IMR-90 (cell line): Measurements from ENCODE around the gene CBX3. TPM values are rescaled to one million over a fixed set of nuclear protein-coding genes. Genes with fewer than 3 reads are reported as not detected.

ENCODE experiments used
- ATAC-seq: fragments of 200-7000 bp; cut with Tn5 transposase; 2 replicates; pipeline ENCODE4 v1.9.1; 2020; ENCODE audit warnings: low read depth, mild to moderate bottlenecking, moderate library complexity
- BruUV-seq: library from RNA; stranded (reverse); fragments of 400-500 nt; replicated peaks from 2 replicates; lab custom pipeline; 2021; lab: Mats Ljungman, UMichigan
- CTCF ChIA-PET: fragments of 300-600 bp; formaldehyde crosslinking; extraction: SDS; loops from one replicate; lab custom pipeline; 2021; ENCODE audit warnings: antibody characterized with exemption; lab: Yijun Ruan, JAX
- POLR2A ChIA-PET: fragments of 300-600 bp; sonication (Branson Sonifier 250); formaldehyde crosslinking; loops from one replicate; lab custom pipeline; 2022; ENCODE audit warnings: antibody characterized with exemption; ENCODE audit not compliant: unreplicated experiment; lab: Charles Lee
- DNase-seq: peaks from one replicate; pipeline ENCODE4 v3.0.0; 2013
- H2AFZ ChIP-seq: replicated peaks from 2 replicates; pipeline ENCODE3; 2013; ENCODE audit warnings: low read length, mild to moderate bottlenecking; ENCODE audit not compliant: poor library complexity
- H2AK5ac ChIP-seq: 2 replicates; pipeline ENCODE4 v1.6.1; 2013; ENCODE audit warnings: low read depth, low read length, inconsistent platforms
- H2AK9ac ChIP-seq: replicated peaks from 2 replicates; pipeline ENCODE3; 2013; ENCODE audit warnings: mild to moderate bottlenecking, low read depth, low read length, moderate library complexity; ENCODE audit not compliant: poor library complexity
- H2BK120ac ChIP-seq: 2 replicates; pipeline ENCODE4 v1.6.1; 2013; ENCODE audit warnings: low read depth, low read length, inconsistent platforms
- H2BK15ac ChIP-seq: 3 replicates; pipeline ENCODE4 v1.6.1; 2013; ENCODE audit warnings: low read depth, low read length, inconsistent platforms
- H2BK20ac ChIP-seq: 2 replicates; pipeline ENCODE4 v1.6.1; 2013; ENCODE audit warnings: low read depth, mild to moderate bottlenecking, inconsistent platforms, low read length, moderate library complexity
- H2BK5ac ChIP-seq: 2 replicates; pipeline ENCODE4 v1.6.1; 2013; ENCODE audit warnings: mild to moderate bottlenecking, low read depth, low read length, inconsistent platforms; ENCODE audit not compliant: poor library complexity, severe bottlenecking
- H3K14ac ChIP-seq: replicated peaks from 2 replicates; pipeline ENCODE4 v1.6.1; 2013; ENCODE audit warnings: low read depth, low read length, inconsistent platforms
- H3K18ac ChIP-seq: 2 replicates; pipeline ENCODE4 v1.6.1; 2013; ENCODE audit warnings: low read depth, low read length, control low read depth
- H3K23ac ChIP-seq: 2 replicates; pipeline ENCODE4 v1.6.1; 2013; ENCODE audit warnings: low read depth, low read length, inconsistent platforms
- H3K27ac ChIP-seq: 2 replicates; pipeline ENCODE4 v1.5.1; 2013; ENCODE audit warnings: mild to moderate bottlenecking, control low read depth, low read length; ENCODE audit not compliant: insufficient read depth
- H3K27me3 ChIP-seq: 2 replicates; pipeline ENCODE4 v1.6.1; 2013; ENCODE audit warnings: low read length; ENCODE audit not compliant: control insufficient read depth, insufficient read depth
- H3K36me3 ChIP-seq: 2 replicates; pipeline ENCODE4 v1.6.1; 2013; ENCODE audit warnings: low read length, mixed read lengths; ENCODE audit not compliant: control insufficient read depth, insufficient read depth
- H3K4ac ChIP-seq: 2 replicates; pipeline ENCODE4 v1.6.1; 2013; ENCODE audit warnings: low read depth, low read length, inconsistent platforms
- H3K4me1 ChIP-seq: 2 replicates; pipeline ENCODE4 v1.6.1; 2013; ENCODE audit warnings: low read length, mixed read lengths; ENCODE audit not compliant: control insufficient read depth, insufficient read depth
- H3K4me2 ChIP-seq: 2 replicates; pipeline ENCODE4 v1.6.1; 2013; ENCODE audit warnings: low read depth, mild to moderate bottlenecking, control low read depth, low read length, moderate library complexity
- H3K4me3 ChIP-seq: 2 replicates; pipeline ENCODE4 v1.5.1; 2013; ENCODE audit warnings: low read depth, mild to moderate bottlenecking, control low read depth, low read length, moderate library complexity; ENCODE audit not compliant: insufficient read depth
- H3K56ac ChIP-seq: 2 replicates; pipeline ENCODE4 v1.6.1; 2013; ENCODE audit warnings: low read length, inconsistent platforms; ENCODE audit not compliant: insufficient read depth; ENCODE audit errors: extremely low read depth
- H3K79me1 ChIP-seq, 2 experiments: 2 replicates each; pipeline ENCODE4 v1.6.1; 2013; ENCODE audit warnings: low read length in 2 of 2, inconsistent platforms in 1 of 2, low read depth in 1 of 2
- H3K9ac ChIP-seq: 2 replicates; pipeline ENCODE4 v1.6.1; 2013; ENCODE audit warnings: low read depth, low read length, control low read depth
- H3K9me1 ChIP-seq: 2 replicates; pipeline ENCODE4 v1.6.1; 2013; ENCODE audit warnings: low read length, inconsistent platforms; ENCODE audit not compliant: insufficient read depth
- H3K9me3 ChIP-seq: 2 replicates; pipeline ENCODE4 v1.6.1; 2013; ENCODE audit warnings: low read length; ENCODE audit not compliant: control insufficient read depth, insufficient read depth
- H4K20me1 ChIP-seq: 2 replicates; pipeline ENCODE4 v1.6.1; 2013; ENCODE audit warnings: low read length, inconsistent platforms; ENCODE audit not compliant: insufficient read depth
- H4K5ac ChIP-seq: 2 replicates; pipeline ENCODE4 v1.6.1; 2013; ENCODE audit warnings: mild to moderate bottlenecking, low read depth, low read length, control low read depth
- H4K8ac ChIP-seq, 2 experiments: 2 replicates each; pipeline ENCODE4 v1.6.1; 2013; ENCODE audit warnings: low read depth in 2 of 2, low read length in 2 of 2, control low read depth in 1 of 2, inconsistent platforms in 1 of 2
- H4K91ac ChIP-seq: 2 replicates; pipeline ENCODE4 v1.6.1; 2013; ENCODE audit warnings: low read depth, low read length, inconsistent platforms; ENCODE audit not compliant: insufficient read depth
- ELK1 ChIP-seq: fragments of 150-350 bp; IDR thresholded peaks from 2 replicates; pipeline ENCODE4 v1.6.1; 2016; ENCODE audit warnings: low read depth, mild to moderate bottlenecking, low read length, moderate library complexity, borderline replicate concordance
- MAZ ChIP-seq: IDR thresholded peaks from 2 replicates; pipeline ENCODE4 v1.6.1; 2012; ENCODE audit warnings: low read depth, mild to moderate bottlenecking, low read length, improper control_type of control experiment, moderate library complexity, borderline replicate concordance
- MXI1 ChIP-seq: IDR thresholded peaks from 2 replicates; pipeline ENCODE4 v1.6.1; 2012; ENCODE audit warnings: low read depth, mild to moderate bottlenecking, low read length, moderate library complexity, borderline replicate concordance
- RCOR1 ChIP-seq: IDR thresholded peaks from 2 replicates; pipeline ENCODE4 v1.6.1; 2012; ENCODE audit warnings: mild to moderate bottlenecking, low read length, improper control_type of control experiment; ENCODE audit not compliant: insufficient replicate concordance
- RFX5 ChIP-seq: IDR thresholded peaks from 2 replicates; pipeline ENCODE4 v1.8.0; 2012; ENCODE audit warnings: low read depth, mild to moderate bottlenecking, low read length, moderate library complexity
- WGBS, 2 experiments: methylation state at CpG; one replicate each; pipeline versions ENCODE4 v1.1.5 to v1.1.7; 2013; ENCODE audit warnings: missing lambda C conversion rate in 2 of 2; ENCODE audit not compliant: insufficient read length in 1 of 2; ENCODE audit errors: extremely low coverage in 2 of 2; 5-methylcytosine and 5-hydroxymethylcytosine counted together
- dilution Hi-C: fragments of 300-500 bp; cut with HindIII; formaldehyde crosslinking; loops from one replicate; pipeline ENCODE4 v1.14.3; 2018; ENCODE audit warnings: low sequenced_read_pairs; ENCODE audit not compliant: unreplicated experiment
- in situ Hi-C: fragments of 300-500 bp; cut with MboI; formaldehyde crosslinking; loops from 3 replicates; pipeline ENCODE4 v1.14.3; 2019; ENCODE audit warnings: low sequenced_read_pairs, inconsistent platforms, mixed read lengths
- intact Hi-C: fragments of 100-400 bp; cut with micrococcal nuclease; formaldehyde crosslinking; loops from 2 replicates; pipeline ENCODE4 v1.10.0; 2022
- polyA plus RNA-seq, 3 experiments: library from polyadenylated mRNA; depleted of rRNA; stranded (reverse); fragments of >200 nt; gene quantifications; 2 replicates each; pipeline ENCODE4 v1.2.3, GENCODE V29; 2012; ENCODE audit warnings: low replicate concordance in 1 of 3
- total RNA-seq: library from RNA; depleted of rRNA; stranded (reverse); fragments of >200 nt; gene quantifications from 2 replicates; pipeline ENCODE4 v1.2.3, GENCODE V29; 2012

The CBX3 gene
- total and polyA plus RNA-seq, 2 of the 4 experiments (the other 2 are of a cell fraction): 38.2 to 76.5 TPM

GRCh38 chr7:26233902-26234511 lies 32.5 kb downstream of the CBX3 start:
- H2BK20ac ChIP-seq: no peak overlapping the region
- no peaks in the 10 kb centered on the region for H3K27me3 ChIP-seq
- H2BK5ac ChIP-seq: no peak overlapping the region
- ATAC-seq (no peak), DNase-seq (no peak)
- H3K9me3 ChIP-seq: no peaks in the 10 kb centered on the region
- dilution Hi-C loops: no loop called here
- no peak overlapping the region for H4K5ac ChIP-seq
- 64% methylated on average over 4 of the region's 5 CpGs; no CpG with 5 or more reads in 1 of the 2 experiments for WGBS, 2 experiments
- no peaks in the 10 kb centered on the region for H3K4me1 ChIP-seq
- no peak overlapping the region for H3K18ac ChIP-seq
- intact Hi-C loops: loop anchor here (2.0 kb wide), 1 partner anchor 77 kb away; no protein-coding TSS in a partner anchor
- no peak overlapping the region for H3K14ac ChIP-seq
- ChIA-PET POLR2A (no interaction called here), CTCF (no interaction called here)
- H2BK120ac ChIP-seq: no peak overlapping the region
- no peak overlapping the region for H3K4me3 ChIP-seq
- no peak overlapping the region for H3K4me2 ChIP-seq
- no peak overlapping the region for H3K23ac ChIP-seq
- in situ Hi-C loops: no loop called here
- no peak overlapping the region for H3K27ac ChIP-seq
- no peaks in the 10 kb centered on the region for H3K79me1 ChIP-seq
- no TSS peak for BruUV-seq
- H4K20me1 ChIP-seq: no peaks in the 10 kb centered on the region
- no peak overlapping the region for H4K8ac ChIP-seq
- H3K36me3 ChIP-seq: no peaks in the 10 kb centered on the region
- H2AFZ ChIP-seq: no peak overlapping the region
- no peak overlapping the region for H2AK9ac ChIP-seq
- H2AK5ac ChIP-seq: no peak overlapping the region
- H3K9ac ChIP-seq: no peak overlapping the region
- H2BK15ac ChIP-seq: no peak overlapping the region
- no peak overlapping the region for H3K4ac ChIP-seq
- TF ChIP-seq ELK1 (no peak), MXI1 (no peak), MAZ (no peak), RFX5 (no peak), RCOR1 (no peak)
- H4K91ac ChIP-seq: no peak overlapping the region
- H3K9me1 ChIP-seq: no peaks in the 10 kb centered on the region
- H3K56ac ChIP-seq: no peak overlapping the region
